ENCODE measurements around the gene OR11H7. TPM values are rescaled to one million over a fixed set of nuclear protein-coding genes. Genes with fewer than 3 reads are reported as not detected.
"Not testable (repeated sequence)": the region's sequence is repeated elsewhere in the genome, so short reads cannot be mapped to it uniquely, and the experiment has no call there.

The OR11H7 gene
- total RNA-seq, 4 donors from 2014 or later = not detected

GRCh38 chr14:20190596-20190995 lies 38.2 kb upstream of the OR11H7 start, which contains the start of gene OR11G2:
Gene OR11G2, plus strand, starts transcription at chr14:20190896. Its CDS starts 6,542 bp downstream, at chr14:20197438.
- H3K9me3 ChIP-seq = no peaks in the 10 kb centered on the region
- H3K4me3 ChIP-seq = no peak within 1 kb of the TSS
- no peaks in the 10 kb centered on the region for H3K4me1 ChIP-seq
- no peak for DNase-seq (ENCODE audit: low spot score in 2 of 2)
- TF ChIP-seq CTCF (IDR thresholded peaks at IDR 0.05) = no peak
- TF ChIP-seq POLR2A (IDR thresholded peaks at IDR 0.05) = no peak
- no peak for TF ChIP-seq EP300 (IDR thresholded peaks at IDR 0.05)
- no peaks in the 10 kb centered on the region for H3K36me3 ChIP-seq
- H3K27ac ChIP-seq = no peak within 1 kb of the TSS
- no peaks in the 10 kb centered on the region for H3K27me3 ChIP-seq
- 35 to 46% methylated on average over 1 of the region's 1 CpG for WGBS, 2 donors

GRCh38 chr14:20191396-20191795 lies 37.4 kb upstream of the OR11H7 start:
- no peak for DNase-seq (ENCODE audit: low spot score in 2 of 2)
- no peak for TF ChIP-seq POLR2A (IDR thresholded peaks at IDR 0.05)
- no peak for TF ChIP-seq CTCF (IDR thresholded peaks at IDR 0.05)
- WGBS, 2 donors = 70 to 73% methylated on average over 3 of the region's 3 CpGs
- H3K4me1 ChIP-seq = no peaks in the 10 kb centered on the region
- no peaks in the 10 kb centered on the region for H3K9me3 ChIP-seq
- no peak overlapping the region for H3K4me3 ChIP-seq
- H3K27me3 ChIP-seq = no peaks in the 10 kb centered on the region
- no peak overlapping the region for H3K27ac ChIP-seq
- H3K36me3 ChIP-seq = no peaks in the 10 kb centered on the region

- Histone ChIP-seq H3K4me3 (no peak overlapping the region), H3K9me3 (no peaks in the 10 kb centered on the region), H3K27ac (no peak overlapping the region), H3K36me3 (no peaks in the 10 kb centered on the region), H3K4me1 (no peaks in the 10 kb centered on the region), H3K27me3 (no peaks in the 10 kb centered on the region)
- no peak for DNase-seq (ENCODE audit: low spot score in 2 of 2)
- TF ChIP-seq EP300 (IDR thresholded peaks at IDR 0.05) (no peak), CTCF (IDR thresholded peaks at IDR 0.05) (no peak)
Measured at GRCh38 chr14:20194101-20194500, 34.7 kb upstream of the OR11H7 start.

- not testable (repeated sequence) for H3K9me3 ChIP-seq; H3K36me3 ChIP-seq; H3K27ac ChIP-seq; H3K4me1 ChIP-seq; H3K4me3 ChIP-seq; H3K27me3 ChIP-seq; DNase-seq (ENCODE audit: low spot score in 2 of 2)
- WGBS, 2 donors = 64 to 65% methylated on average over 6 of the region's 6 CpGs
Measured at GRCh38 chr14:20195170-20195569, 33.6 kb upstream of the OR11H7 start.

GRCh38 chr14:20195911-20196310 lies 32.9 kb upstream of the OR11H7 start:
- Histone ChIP-seq H3K4me1 (no peaks in the 10 kb centered on the region), H3K36me3 (no peaks in the 10 kb centered on the region), H3K27ac (no peak overlapping the region), H3K9me3 (no peaks in the 10 kb centered on the region), H3K4me3 (no peak overlapping the region), H3K27me3 (no peaks in the 10 kb centered on the region)
- DNase-seq (ENCODE audit: low spot score in 2 of 2) = no peak
- WGBS, 2 donors = 26 to 52% methylated on average over 2 of the region's 2 CpGs
- TF ChIP-seq POLR2A (IDR thresholded peaks at IDR 0.05) = no peak
- no peak for TF ChIP-seq EP300 (IDR thresholded peaks at IDR 0.05)
- TF ChIP-seq CTCF (IDR thresholded peaks at IDR 0.05) = no peak

GRCh38 chr14:20197459-20197858 lies 31.3 kb upstream of the OR11H7 start:
- WGBS, 2 donors = 86 to 88% methylated on average over 5 of the region's 6 CpGs
- TF ChIP-seq CTCF (IDR thresholded peaks at IDR 0.05) (no peak), POLR2A (IDR thresholded peaks at IDR 0.05) (no peak), EP300 (IDR thresholded peaks at IDR 0.05) (no peak)
- no peak for DNase-seq (ENCODE audit: low spot score in 2 of 2)
- Histone ChIP-seq H3K27ac (no peak overlapping the region), H3K27me3 (no peaks in the 10 kb centered on the region), H3K4me1 (no peaks in the 10 kb centered on the region), H3K4me3 (no peak overlapping the region), H3K9me3 (no peaks in the 10 kb centered on the region), H3K36me3 (no peaks in the 10 kb centered on the region)
